ENCODE measurements around the gene PLXNB3. TPM values are rescaled to one million over a fixed set of nuclear protein-coding genes. Genes with fewer than 3 reads are reported as not detected.

PLXNB3 gene
- total RNA-seq, 1 donor from 2014 or later, result 0.71 TPM

GRCh38 chrX:153781428-153782047 is 17.5 kb downstream of the PLXNB3 start:
- H3K9me3 ChIP-seq (ENCODE audit: low read depth), result no peaks in the 10 kb centered on the region
- H3K79me2 ChIP-seq (ENCODE audit: low read depth), result no peaks in the 10 kb centered on the region
- H2AFZ ChIP-seq (replicated peaks), result no peak overlapping the region
- no peaks in the 10 kb centered on the region for H3K27me3 ChIP-seq
- H3K9ac ChIP-seq, result no peak overlapping the region
- no peaks in the 10 kb centered on the region for H4K20me1 ChIP-seq (ENCODE audit: low read depth)
- H3K4me1 ChIP-seq, result no peaks in the 10 kb centered on the region
- TF ChIP-seq CTCF (IDR thresholded peaks at IDR 0.05), result no peak
- TF ChIP-seq EZH2phosphoT487 (IDR thresholded peaks at IDR 0.05), result no peak
- TF ChIP-seq EZH2 (IDR thresholded peaks at IDR 0.05), result no peak
- no peaks in the 10 kb centered on the region for H3F3A ChIP-seq (ENCODE audit: low read depth)
- no peak overlapping the region for H3K4me2 ChIP-seq
- Mint-ChIP-seq H3K4me3 (no peak overlapping the region), H3K27ac (no peak overlapping the region), H3K36me3 (no peaks in the 10 kb centered on the region), H3K27me3 (ENCODE audit: insufficient read depth, low read depth) (peaks cover 5% of the 10 kb centered on the region), H3K4me1 (peaks cover 8% of the 10 kb centered on the region), H3K9me3 (peaks cover 9% of the 10 kb centered on the region)
- no peak for DNase-seq (ENCODE audit: low spot score)
- no peaks in the 10 kb centered on the region for H3K36me3 ChIP-seq
- H3K27ac ChIP-seq, result no peak overlapping the region
- H3K4me3 ChIP-seq, result no peak overlapping the region

- Mint-ChIP-seq H3K27ac (no peak overlapping the region), H3K27me3 (ENCODE audit: insufficient read depth, low read depth) (peaks cover 8% of the 10 kb centered on the region), H3K4me1 (peaks cover 8% of the 10 kb centered on the region), H3K9me3 (peaks cover 13% of the 10 kb centered on the region), H3K36me3 (no peaks in the 10 kb centered on the region), H3K4me3 (no peak overlapping the region)
- no peaks in the 10 kb centered on the region for H4K20me1 ChIP-seq (ENCODE audit: low read depth)
- H3K4me3 ChIP-seq, result no peak overlapping the region
- no peak overlapping the region for H3K4me2 ChIP-seq
- peak; percentile 15 for DNase-seq (ENCODE audit: low spot score)
- H3K36me3 ChIP-seq, result no peaks in the 10 kb centered on the region
- no peak overlapping the region for H2AFZ ChIP-seq (replicated peaks)
- no peaks in the 10 kb centered on the region for H3K9me3 ChIP-seq (ENCODE audit: low read depth)
- no peaks in the 10 kb centered on the region for H3K27me3 ChIP-seq
- no peaks in the 10 kb centered on the region for H3K79me2 ChIP-seq (ENCODE audit: low read depth)
- no peak overlapping the region for H3K27ac ChIP-seq
- H3F3A ChIP-seq (ENCODE audit: low read depth), result no peaks in the 10 kb centered on the region
- H3K4me1 ChIP-seq, result no peaks in the 10 kb centered on the region
- TF ChIP-seq CTCF (IDR thresholded peaks at IDR 0.05) (peak; percentile 30), EZH2phosphoT487 (IDR thresholded peaks at IDR 0.05) (no peak)
- H3K9ac ChIP-seq, result no peak overlapping the region
Measured at GRCh38 chrX:153782313-153782712, 18.3 kb downstream of the PLXNB3 start.

- no peak overlapping the region for H3K4me3 ChIP-seq
- H3K27me3 ChIP-seq, result no peaks in the 10 kb centered on the region
- no peaks in the 10 kb centered on the region for H3K36me3 ChIP-seq
- no peaks in the 10 kb centered on the region for H3F3A ChIP-seq (ENCODE audit: low read depth)
- H3K9me3 ChIP-seq (ENCODE audit: low read depth), result no peaks in the 10 kb centered on the region
- no peaks in the 10 kb centered on the region for H3K79me2 ChIP-seq (ENCODE audit: low read depth)
- no peaks in the 10 kb centered on the region for H4K20me1 ChIP-seq (ENCODE audit: low read depth)
- Mint-ChIP-seq H3K9me3 (peaks cover 15% of the 10 kb centered on the region), H3K36me3 (no peaks in the 10 kb centered on the region), H3K4me1 (peaks cover 8% of the 10 kb centered on the region), H3K27ac (no peak overlapping the region), H3K4me3 (no peak overlapping the region), H3K27me3 (ENCODE audit: insufficient read depth, low read depth) (peaks cover 8% of the 10 kb centered on the region)
- no peaks in the 10 kb centered on the region for H3K4me1 ChIP-seq
- no peak overlapping the region for H2AFZ ChIP-seq (replicated peaks)
- H3K27ac ChIP-seq, result no peak overlapping the region
- DNase-seq (ENCODE audit: low spot score), result no peak
- no peak overlapping the region for H3K9ac ChIP-seq
- H3K4me2 ChIP-seq, result no peak overlapping the region
- no peak for TF ChIP-seq EZH2 (IDR thresholded peaks at IDR 0.05)
Measured at GRCh38 chrX:153782871-153783270, 18.8 kb downstream of the PLXNB3 start.

- TF ChIP-seq CTCF (IDR thresholded peaks at IDR 0.05) (no peak), EZH2phosphoT487 (IDR thresholded peaks at IDR 0.05) (no peak), EZH2 (IDR thresholded peaks at IDR 0.05) (no peak)
- Histone ChIP-seq H3K9me3 (ENCODE audit: low read depth) (no peaks in the 10 kb centered on the region), H3K4me3 (no peak overlapping the region), H3F3A (ENCODE audit: low read depth) (no peaks in the 10 kb centered on the region), H3K79me2 (ENCODE audit: low read depth) (no peaks in the 10 kb centered on the region), H3K36me3 (no peaks in the 10 kb centered on the region), H4K20me1 (ENCODE audit: low read depth) (no peaks in the 10 kb centered on the region), H3K27ac (no peak overlapping the region), H3K27me3 (no peaks in the 10 kb centered on the region), H2AFZ (replicated peaks) (no peak overlapping the region), H3K9ac (no peak overlapping the region), H3K4me1 (no peaks in the 10 kb centered on the region), H3K4me2 (no peak overlapping the region)
- H3K4me3 Mint-ChIP-seq, result no peak overlapping the region
- no peaks in the 10 kb centered on the region for H3K36me3 Mint-ChIP-seq
- H3K9me3 Mint-ChIP-seq, result peaks cover 14% of the 10 kb centered on the region
- H3K27ac Mint-ChIP-seq, result no peak overlapping the region
- peaks cover 8% of the 10 kb centered on the region for H3K27me3 Mint-ChIP-seq (ENCODE audit: insufficient read depth, low read depth)
- peaks cover 8% of the 10 kb centered on the region for H3K4me1 Mint-ChIP-seq
- no peak for DNase-seq (ENCODE audit: low spot score)
Measured at GRCh38 chrX:153783378-153784013, 19.4 kb downstream of the PLXNB3 start.
